Loucy (cell line): ENCODE results near the gene TMEM86A.
"Not testable (repeated sequence)": the region's sequence is repeated elsewhere in the genome, so short reads cannot be mapped to it uniquely, and the experiment has no call there.

Source experiments
- EZH2phosphoT487 ChIP-seq: fragments of 200-600 bp; IDR thresholded peaks from 2 replicates; pipeline ENCODE4 v1.6.1; 2018; ENCODE audit warnings: antibody characterized with exemption, mild to moderate bottlenecking, moderate library complexity, borderline replicate concordance
- TF ChIP-seq, protein P1 (sequence below): fragments of 200-600 bp; sonication (generic); conservative IDR thresholded peaks from 2 replicates; pipeline ENCODE4 v1.5.1; 2014; ENCODE audit warnings: mild to moderate bottlenecking, antibody characterized with exemption, low read length

GRCh38 chr11:18681949-18682348 is 16.6 kb upstream of the TMEM86A start:
- TF ChIP-seq, protein P1, sequence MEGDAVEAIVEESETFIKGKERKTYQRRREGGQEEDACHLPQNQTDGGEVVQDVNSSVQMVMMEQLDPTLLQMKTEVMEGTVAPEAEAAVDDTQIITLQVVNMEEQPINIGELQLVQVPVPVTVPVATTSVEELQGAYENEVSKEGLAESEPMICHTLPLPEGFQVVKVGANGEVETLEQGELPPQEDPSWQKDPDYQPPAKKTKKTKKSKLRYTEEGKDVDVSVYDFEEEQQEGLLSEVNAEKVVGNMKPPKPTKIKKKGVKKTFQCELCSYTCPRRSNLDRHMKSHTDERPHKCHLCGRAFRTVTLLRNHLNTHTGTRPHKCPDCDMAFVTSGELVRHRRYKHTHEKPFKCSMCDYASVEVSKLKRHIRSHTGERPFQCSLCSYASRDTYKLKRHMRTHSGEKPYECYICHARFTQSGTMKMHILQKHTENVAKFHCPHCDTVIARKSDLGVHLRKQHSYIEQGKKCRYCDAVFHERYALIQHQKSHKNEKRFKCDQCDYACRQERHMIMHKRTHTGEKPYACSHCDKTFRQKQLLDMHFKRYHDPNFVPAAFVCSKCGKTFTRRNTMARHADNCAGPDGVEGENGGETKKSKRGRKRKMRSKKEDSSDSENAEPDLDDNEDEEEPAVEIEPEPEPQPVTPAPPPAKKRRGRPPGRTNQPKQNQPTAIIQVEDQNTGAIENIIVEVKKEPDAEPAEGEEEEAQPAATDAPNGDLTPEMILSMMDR = not testable (repeated sequence)
- TF ChIP-seq EZH2phosphoT487 = not testable (repeated sequence)
